NCI-H1436 (cell line): ENCODE results near the gene KLF15.

Experiments used
- DNase-seq: peaks from one replicate; lab custom pipeline; 2025; lab: John Stamatoyannopoulos, UW

KLF15 gene

GRCh38 chr3:126357295-126358037, at the start of gene KLF15:
Gene KLF15 (minus strand): TSS chr3:126357408. CDS start chr3:126352922, 4,486 bp downstream.
- peak; percentile 87 for DNase-seq

- no peak for DNase-seq
Observed at GRCh38 chr3:126406389-126407296, 49.4 kb upstream of the KLF15 start.

DNA sequence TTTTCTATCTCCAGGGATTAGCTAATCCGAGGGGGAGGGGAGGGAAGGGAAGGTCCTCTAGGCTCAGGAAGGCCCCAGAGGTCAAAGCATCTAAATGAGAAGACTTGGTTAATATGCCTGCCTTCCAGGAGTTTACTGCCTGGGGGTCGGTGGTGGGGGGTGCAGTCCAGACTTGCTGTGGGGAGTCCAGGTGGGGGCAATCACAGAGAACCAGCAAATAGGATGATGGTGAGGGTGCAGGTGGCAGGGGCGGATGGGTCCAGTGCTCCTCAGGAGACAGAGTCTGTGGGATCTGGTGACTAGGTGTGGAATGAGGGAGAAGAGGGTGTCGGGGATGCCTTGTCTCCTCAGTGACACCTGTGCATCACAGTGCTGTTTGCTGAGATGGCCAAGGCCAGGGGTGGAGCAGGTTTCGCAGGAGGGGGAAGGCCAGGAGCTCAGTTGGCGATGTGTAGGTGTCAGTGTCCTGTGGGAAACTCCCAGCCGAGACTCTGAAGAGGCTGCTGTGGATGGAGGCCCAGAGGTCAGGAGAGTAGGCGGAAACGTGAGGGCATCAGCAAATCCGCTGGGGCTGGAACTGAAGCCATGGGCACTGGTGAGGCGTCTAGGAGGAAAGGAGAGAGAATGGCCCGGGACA, 45.6 kb upstream of the KLF15 start:
- no peak for DNase-seq

GRCh38 chr3:126402178-126402577, 45.0 kb upstream of the KLF15 start:
- DNase-seq = no peak

DNA sequence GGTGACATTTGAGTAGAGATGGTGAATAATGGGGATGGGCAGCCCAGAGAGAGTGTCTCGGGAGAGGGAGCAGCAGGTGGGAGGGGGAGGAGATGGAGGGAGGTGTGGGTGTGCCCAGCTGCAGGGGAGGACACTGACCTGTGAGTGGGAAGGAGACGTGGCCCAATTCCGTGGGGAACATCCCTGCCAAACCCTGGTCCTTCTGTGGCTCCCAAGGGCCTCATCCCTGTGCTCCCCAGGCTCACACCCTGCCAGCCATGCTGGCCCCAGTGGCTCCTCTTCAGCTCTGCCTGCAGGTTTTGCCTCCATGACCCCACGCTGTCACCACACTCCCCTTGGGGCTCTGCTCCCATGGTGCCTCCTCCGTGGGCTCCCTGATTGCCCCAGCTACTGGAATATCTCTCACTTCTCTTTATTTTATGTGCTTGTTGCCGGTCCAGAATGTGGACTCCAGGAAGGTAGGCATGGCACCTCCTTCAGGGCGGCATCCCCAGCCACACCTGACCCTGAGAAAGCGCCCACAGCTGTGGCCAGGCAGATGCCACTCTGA, 44.5 kb upstream of the KLF15 start:
- DNase-seq = no peak

DNA sequence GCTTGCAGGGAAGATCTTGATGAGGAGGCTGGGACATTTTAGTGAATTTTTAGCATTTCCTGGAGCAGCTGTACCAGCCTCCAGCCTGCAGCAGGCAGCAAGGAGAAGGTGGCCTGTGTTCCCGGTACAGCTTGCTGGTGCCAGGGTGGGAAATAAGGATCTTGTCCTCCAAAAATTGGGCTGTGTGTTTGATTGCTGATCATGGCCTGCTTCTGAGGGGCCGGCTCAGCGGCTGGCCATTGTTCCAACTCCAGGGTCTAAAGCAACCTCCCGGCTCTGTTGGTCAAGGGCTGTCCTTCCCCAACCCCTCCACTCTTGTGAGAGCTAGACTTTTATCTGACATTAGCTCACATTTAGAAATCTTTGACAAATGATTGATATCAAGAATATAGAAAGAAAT, 42.5 kb upstream of the KLF15 start:
- DNase-seq = no peak

DNA sequence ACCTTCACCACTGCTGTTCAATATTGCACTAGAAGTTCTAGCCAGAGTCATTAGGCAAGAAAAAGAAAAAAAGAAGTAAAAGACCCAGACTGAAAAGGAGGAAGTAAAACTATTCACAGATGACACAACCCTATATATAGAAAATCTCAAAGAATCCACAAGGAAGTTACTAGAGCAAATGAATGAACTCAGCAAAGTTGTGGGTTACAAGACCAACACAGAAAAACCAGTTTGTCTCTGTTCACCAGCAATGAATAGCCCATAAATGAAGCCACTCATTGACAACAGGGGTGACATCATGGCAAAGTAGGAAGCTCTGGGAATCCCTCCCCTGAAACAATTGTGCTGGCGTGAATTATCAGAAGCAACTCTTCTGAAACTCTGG, 42.1 kb upstream of the KLF15 start:
- DNase-seq = no peak

- DNase-seq = no peak
Observed at GRCh38 chr3:126398423-126399350, 41.5 kb upstream of the KLF15 start.

DNA sequence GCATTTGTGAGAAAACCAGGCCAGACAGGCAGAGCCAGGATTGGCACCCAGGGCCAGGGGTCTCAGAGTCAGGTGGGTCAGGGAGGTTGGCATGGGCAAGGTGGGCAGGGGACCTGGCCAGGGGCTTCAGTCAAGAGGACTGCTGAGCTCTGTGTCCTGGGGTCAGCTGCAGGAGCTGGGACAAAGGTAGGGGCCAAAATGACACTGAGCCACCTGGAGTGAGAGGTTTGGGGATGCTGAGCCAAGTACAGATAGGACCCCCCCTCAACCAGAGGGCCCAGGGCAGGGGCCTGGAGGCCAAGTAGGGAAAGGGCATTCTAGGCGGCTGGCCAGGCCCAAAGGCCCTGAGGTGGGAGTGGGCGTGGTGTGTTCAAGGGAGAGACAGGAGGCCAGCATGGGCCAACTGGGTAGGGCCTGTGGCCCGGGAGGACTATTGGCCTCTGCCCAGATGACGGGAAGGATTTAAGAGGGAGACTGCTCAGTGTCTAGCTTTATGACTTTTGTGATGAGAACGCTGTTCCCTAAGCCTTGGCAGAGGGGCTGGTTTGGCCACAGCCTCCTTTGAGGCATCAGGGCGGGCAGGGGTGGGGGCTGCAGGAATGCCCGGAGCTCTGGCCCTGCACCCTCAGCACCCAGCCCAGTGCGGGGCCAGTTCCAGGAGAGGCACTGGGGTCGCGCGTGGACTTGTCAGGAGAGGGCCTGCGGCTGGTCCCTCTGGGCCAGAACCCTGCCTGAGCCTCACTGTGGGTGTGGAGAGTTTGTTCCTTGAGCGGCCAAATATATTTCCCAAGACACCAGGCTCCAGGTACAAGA, 40.6 kb upstream of the KLF15 start:
- DNase-seq = no peak

DNA sequence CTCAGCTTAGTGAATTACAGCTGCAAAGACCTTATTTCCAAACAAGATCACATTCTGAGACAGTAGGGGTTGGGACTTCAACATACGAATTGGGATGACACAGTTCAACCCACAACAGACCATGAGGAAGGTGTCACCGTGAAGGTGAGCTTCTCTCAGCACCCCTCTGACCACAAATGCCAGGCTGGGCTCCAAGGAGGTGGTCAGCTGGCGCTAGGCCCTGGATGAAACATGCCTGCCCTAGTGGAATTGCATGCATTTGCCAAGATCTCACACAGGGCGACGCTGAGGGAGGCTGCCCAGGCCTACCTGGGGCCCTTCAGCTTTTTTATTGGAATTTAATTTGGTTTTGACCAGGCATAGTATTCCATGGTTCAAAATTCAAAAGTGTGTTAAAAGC, 39.3 kb upstream of the KLF15 start:
- DNase-seq = no peak

DNA sequence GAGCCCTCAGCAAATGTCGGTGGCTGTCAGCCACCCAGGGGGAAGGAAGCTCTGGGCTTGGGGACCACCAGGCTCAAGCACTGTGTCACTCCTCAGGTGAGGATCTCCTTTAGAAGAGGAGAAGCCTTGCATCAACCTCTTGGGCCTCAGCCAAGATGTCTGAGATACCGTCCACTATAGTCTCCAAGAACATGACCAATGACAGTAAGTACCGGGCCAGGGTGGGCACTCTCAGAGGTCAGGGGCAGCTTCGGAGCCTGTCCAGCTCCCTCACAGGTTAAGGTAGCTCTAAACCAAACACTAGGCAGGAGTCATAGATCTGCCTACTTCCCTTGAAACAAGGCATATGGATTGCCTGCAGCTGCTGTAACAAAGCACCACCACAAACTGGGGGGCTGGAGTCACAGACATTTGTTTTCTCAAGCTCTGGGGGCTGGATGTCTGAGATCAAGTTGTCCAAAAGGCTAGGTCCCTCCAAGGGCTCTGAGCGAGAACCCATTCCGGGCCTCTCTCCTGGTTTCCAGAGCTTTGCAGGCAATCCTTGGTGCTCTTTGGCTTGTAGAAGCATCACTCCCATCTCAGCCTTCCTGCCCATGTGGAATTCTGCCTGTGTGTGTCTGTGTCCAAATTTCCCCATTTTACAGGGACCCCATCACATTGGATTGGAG, 38.8 kb upstream of the KLF15 start:
- DNase-seq = no peak

- DNase-seq = no peak
Observed at GRCh38 chr3:126394977-126395321, 37.7 kb upstream of the KLF15 start.

GRCh38 chr3:126394179-126394976, 37.2 kb upstream of the KLF15 start, which contains the start of gene CFAP100:
Gene CFAP100 (plus strand): TSS chr3:126394909. CDS start chr3:126396001, 1,092 bp downstream.
- peak; percentile 66 for DNase-seq

DNA sequence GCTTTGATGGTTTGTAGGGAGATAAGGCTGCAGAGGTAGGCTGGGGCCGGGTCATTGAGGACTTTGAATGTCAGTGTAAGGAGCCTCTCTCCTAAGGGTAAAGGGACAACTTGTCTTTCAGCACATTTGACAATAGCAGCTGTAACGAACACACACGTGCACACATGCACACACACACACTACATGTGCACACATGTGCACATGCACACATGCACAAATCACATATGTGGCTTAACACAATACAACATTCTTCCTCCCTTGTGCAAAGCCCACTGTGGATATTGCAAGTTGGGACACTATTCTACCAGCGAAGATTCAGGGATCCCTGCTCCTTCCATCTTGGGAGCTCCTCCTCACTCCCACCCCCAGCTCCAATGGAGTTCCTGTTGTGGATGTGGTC, 36.4 kb upstream of the KLF15 start:
- DNase-seq = no peak

- no peak for DNase-seq
Observed at GRCh38 chr3:126392246-126392645, 35.0 kb upstream of the KLF15 start.

GRCh38 chr3:126391631-126392030, 34.4 kb upstream of the KLF15 start:
- no peak for DNase-seq

GRCh38 chr3:126390751-126391150, 33.5 kb upstream of the KLF15 start:
- no peak for DNase-seq

GRCh38 chr3:126390201-126390600, 33.0 kb upstream of the KLF15 start:
- DNase-seq = no peak

DNA sequence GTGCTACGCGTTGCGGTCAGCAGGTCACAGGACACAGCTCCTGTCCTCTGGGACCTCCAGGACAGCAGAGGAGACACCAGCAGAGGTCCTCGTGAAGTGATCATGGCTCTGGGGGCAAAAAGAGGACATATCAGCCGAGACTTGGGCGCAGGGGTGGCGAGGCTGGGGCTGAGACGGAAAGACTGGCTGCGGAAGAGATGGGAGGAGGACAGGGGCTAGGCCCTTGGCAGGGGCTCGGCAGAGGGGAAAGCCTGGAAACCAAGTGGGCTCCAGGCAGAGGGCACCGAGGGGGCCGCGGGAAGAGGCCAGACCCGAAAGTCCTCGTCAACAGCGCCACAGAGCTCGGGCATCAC, 32.6 kb upstream of the KLF15 start:
- no peak for DNase-seq
